Fibroblast of lung (primary cell): Measurements from ENCODE around the gene KIAA1614.

Experiments
- CTCF ChIP-seq, 2 donors: IDR thresholded peaks in 1 of 2; conservative IDR thresholded peaks in 1 of 2; 1 replicate in 1 of 2; 2 replicates in 1 of 2; pipeline ENCODE4 v1.5.1; 2011 to 2012; ENCODE audit warnings: low read length in 2 of 2, control low read depth in 1 of 2, inconsistent platforms in 1 of 2, low read depth in 1 of 2, mild to moderate bottlenecking in 1 of 2
- EZH2 ChIP-seq: IDR thresholded peaks from 2 replicates; pipeline ENCODE4 v1.5.1; 2012; ENCODE audit warnings: low read length, control low read depth, mild to moderate bottlenecking; ENCODE audit errors: missing control alignments

GRCh38 chr1:180907313-180908055 is 5.2 kb upstream of the KIAA1614 start:
- no peak for TF ChIP-seq CTCF (conservative IDR thresholded peaks at IDR 0.05 in 1 of 2, IDR thresholded peaks at IDR 0.05 in 1 of 2; ENCODE audit: low read depth in 1 of 2, low read length in 2 of 2)
- TF ChIP-seq EZH2 = no peak
